GM12878 (cell line): Measurements from ENCODE around the gene COL24A1. TPM values are rescaled to one million over a fixed set of nuclear protein-coding genes. Genes with fewer than 3 reads are reported as not detected.
"Not testable (repeated sequence)": the region's sequence is repeated elsewhere in the genome, so short reads cannot be mapped to it uniquely, and the experiment has no call there.

ENCODE experiments used
- ATAC-seq: fragments of 200-7000 bp; cut with Tn5 transposase; 3 replicates; pipeline ENCODE4 v1.9.1; 2020; ENCODE audit warnings: mild to moderate bottlenecking, moderate library complexity
- BruUV-seq: library from RNA; stranded (reverse); fragments of 400-500 nt; replicated peaks from 2 replicates; lab custom pipeline; 2021; lab: Mats Ljungman, UMichigan
- CTCF ChIA-PET: fragments of 300-600 bp; sonication (Branson Sonifier 250); formaldehyde crosslinking; extraction: SDS; loops from one replicate; lab custom pipeline; 2021; ENCODE audit warnings: inconsistent platforms; lab: Yijun Ruan, JAX
- POLR2A ChIA-PET: fragments of 350-600 bp; formaldehyde crosslinking; extraction: SDS; loops from one replicate; lab custom pipeline; 2021; ENCODE audit warnings: inconsistent platforms; lab: Charles Lee
- RAD21 ChIA-PET: fragments of 300-600 bp; sonication (Branson Sonifier 250); formaldehyde crosslinking; loops from one replicate; lab custom pipeline; 2023; ENCODE audit warnings: antibody characterized with exemption; ENCODE audit not compliant: unreplicated experiment; lab: Charles Lee
- SMC1A ChIA-PET: fragments of 300-600 bp; sonication (Branson Sonifier 250); formaldehyde crosslinking; loops from one replicate; lab custom pipeline; 2023; ENCODE audit not compliant: unreplicated experiment, uncharacterized antibody; lab: Charles Lee
- DNase-seq: peaks from one replicate; pipeline ENCODE4 v3.0.0-alpha.2; 2011; ENCODE audit warnings: low read depth, low spot score
- FAIRE-seq: peaks from 3 replicates; lab custom pipeline; 2011; peaks lifted over from hg19 to GRCh38; lab: Jason Lieb, UNC
- H2AFZ ChIP-seq: 2 replicates; pipeline ENCODE4 v1.6.0; 2011; ENCODE audit warnings: low read depth, low read length, control low read depth; ENCODE audit not compliant: control insufficient read depth
- H3K27ac ChIP-seq: 2 replicates; pipeline ENCODE4 v1.5.1; 2011; ENCODE audit warnings: control low read depth; ENCODE audit not compliant: control insufficient read depth, insufficient read depth
- H3K27me3 ChIP-seq, 2 experiments: replicated peaks in 1 of 2; 2 replicates each; pipeline versions ENCODE4 v1.6.0 to v1.6.1; 2011; ENCODE audit warnings: low read length in 1 of 2; ENCODE audit not compliant: control insufficient read depth in 2 of 2, insufficient read depth in 2 of 2
- H3K36me3 ChIP-seq, 2 experiments: 2 replicates each; pipeline ENCODE4 v1.5.1; 2011; ENCODE audit warnings: low read length in 1 of 2; ENCODE audit not compliant: control insufficient read depth in 2 of 2, insufficient read depth in 2 of 2
- H3K4me1 ChIP-seq: 2 replicates; pipeline ENCODE4 v1.6.1; 2011; ENCODE audit warnings: mild to moderate bottlenecking, low read length, moderate library complexity, mixed read lengths; ENCODE audit not compliant: control insufficient read depth, insufficient read depth
- H3K4me2 ChIP-seq: 2 replicates; pipeline ENCODE4 v1.6.0; 2011; ENCODE audit warnings: control low read depth; ENCODE audit not compliant: control insufficient read depth, insufficient read depth
- H3K4me3 ChIP-seq: fragments of 200-600 bp; sonication (generic); 2 replicates; pipeline ENCODE4 v1.5.1; 2016
- H3K79me2 ChIP-seq: 2 replicates; pipeline ENCODE4 v1.6.0; 2011; ENCODE audit warnings: low read length; ENCODE audit not compliant: control insufficient read depth, insufficient read depth
- H3K9ac ChIP-seq: 2 replicates; pipeline ENCODE4 v1.8.0; 2011; ENCODE audit warnings: low read length, control low read depth, mixed read lengths; ENCODE audit not compliant: control insufficient read depth, insufficient read depth
- H3K9me3 ChIP-seq: replicated peaks from 3 replicates; pipeline ENCODE4 v1.5.1; 2011; ENCODE audit warnings: mild to moderate bottlenecking, low read length; ENCODE audit not compliant: control insufficient read depth, insufficient read depth
- H4K20me1 ChIP-seq: 2 replicates; pipeline ENCODE4 v1.6.0; 2011; ENCODE audit not compliant: control insufficient read depth, insufficient read depth
- WGBS: methylation state at CpG from one replicate; pipeline ENCODE4 v1.1.6; 2016; ENCODE audit warnings: low lambda C conversion rate; ENCODE audit not compliant: insufficient replicate concordance, insufficient coverage; ENCODE audit errors: missing lambda C conversion rate; 5-methylcytosine and 5-hydroxymethylcytosine counted together
- in situ Hi-C: fragments of 300-500 bp; cut with MboI; formaldehyde crosslinking; loops from 9 replicates; pipeline ENCODE4 v1.14.3; 2018; ENCODE audit warnings: mixed read lengths
- intact Hi-C: fragments of 100-400 bp; cut with micrococcal nuclease; formaldehyde crosslinking; loops from one replicate; pipeline ENCODE4 v1.14.2; 2022; ENCODE audit not compliant: unreplicated experiment
- polyA plus RNA-seq, 11 experiments: library from polyadenylated mRNA; depleted of rRNA in 4 of 11; unstranded in 6 of 11; stranded (reverse) in 5 of 11; fragments of >200 nt; fragmentation: Nextera tagmentation in 4 of 11; fragmentation: Illumina TruSeq in 1 of 11; extraction: Ambion mirVana in 4 of 11; extraction: Trizol in 1 of 11; gene quantifications; 1 replicate in 1 of 11; 2 replicates in 10 of 11; pipeline versions ENCODE4 v1.2.1 to v1.2.3, GENCODE V29; 2011 to 2016; ENCODE audit warnings: inconsistent platforms in 2 of 11, missing spikeins in 2 of 11, low read depth in 1 of 11
- total RNA-seq, 4 experiments: library from RNA; depleted of rRNA in 3 of 4; stranded (reverse); fragments of >200 nt in 3 of 4; fragmentation: Illumina TruSeq in 1 of 4; extraction: Trizol in 1 of 4; gene quantifications; 2 replicates each; pipeline versions ENCODE4 v1.2.1 to v1.2.3, GENCODE V29; 2013 to 2021

Gene COL24A1
- total and polyA plus RNA-seq, 10 of the 15 experiments (the other 5 are each of a cell fraction or from before 2014, with no cell fraction given), result 0.19 to 4.1 (median 2.0) TPM

DNA sequence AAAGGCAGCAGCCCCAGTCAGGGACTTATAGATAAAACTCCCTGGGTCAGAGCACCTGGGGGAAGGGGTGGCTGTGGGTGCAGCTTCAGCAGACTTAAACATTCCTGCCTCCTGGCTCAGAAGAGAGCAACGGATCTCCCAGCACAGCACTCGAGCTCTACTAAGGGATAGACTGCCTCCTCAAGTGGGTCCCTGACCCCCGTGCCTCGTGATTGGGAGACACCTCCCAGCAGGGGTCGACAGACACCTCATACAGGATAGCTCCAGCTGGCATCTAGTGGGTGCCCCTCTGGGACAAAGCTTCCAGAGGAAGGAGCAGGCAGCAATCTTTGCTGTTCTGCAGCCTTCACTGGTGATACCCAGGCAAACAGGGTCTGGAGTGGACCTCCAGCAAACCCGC is 84.1 kb downstream of the COL24A1 start:
- SMC1A ChIA-PET, H3K27me3 ChIP-seq, H3K9ac ChIP-seq, H2AFZ ChIP-seq, H3K9me3 ChIP-seq, H3K4me2 ChIP-seq, in situ Hi-C loops, H3K27ac ChIP-seq, H3K79me2 ChIP-seq, H4K20me1 ChIP-seq, CTCF ChIA-PET, DNase-seq, intact Hi-C loops, FAIRE-seq, ATAC-seq, POLR2A ChIA-PET, H3K4me3 ChIP-seq, RAD21 ChIA-PET, H3K36me3 ChIP-seq, BruUV-seq, H3K4me1 ChIP-seq: not testable (repeated sequence)
- 50% methylated on average over 6 of the region's 6 CpGs for WGBS

DNA sequence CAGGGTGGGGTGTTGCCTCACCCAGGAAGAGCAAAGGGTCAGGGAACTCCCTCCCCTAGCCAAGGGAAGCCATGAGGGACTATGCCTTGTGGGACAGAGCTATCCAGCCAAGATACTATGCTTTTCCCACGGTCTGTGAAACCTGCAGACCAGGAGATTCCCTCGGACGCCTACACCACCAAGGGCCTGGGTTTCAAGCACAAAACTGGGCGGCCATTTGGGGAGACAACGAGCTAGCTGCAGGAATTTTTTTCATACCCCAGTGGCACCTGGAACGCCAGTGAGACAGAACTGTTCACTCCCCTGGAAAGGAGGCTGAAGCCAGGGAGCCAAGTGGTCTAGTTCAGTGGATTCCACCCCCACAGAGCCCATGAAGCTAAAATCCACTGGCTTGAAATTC is 84.7 kb downstream of the COL24A1 start:
- SMC1A ChIA-PET, result not testable (repeated sequence)

More for the DNA sequence above, 84.7 kb downstream of the COL24A1 start:
- H3K9ac ChIP-seq, H3K27me3 ChIP-seq, POLR2A ChIA-PET, BruUV-seq, H3K9me3 ChIP-seq, H3K79me2 ChIP-seq, H3K4me2 ChIP-seq, H3K27ac ChIP-seq, ATAC-seq, RAD21 ChIA-PET, CTCF ChIA-PET, in situ Hi-C loops, H3K36me3 ChIP-seq, H4K20me1 ChIP-seq, H2AFZ ChIP-seq, FAIRE-seq, intact Hi-C loops, H3K4me3 ChIP-seq, H3K4me1 ChIP-seq, DNase-seq: not testable (repeated sequence)
- WGBS, result 35% methylated on average over 6 of the region's 6 CpGs
